Dendritic cell treated with granulocyte-macrophage colony-stimulating factor and Interleukin-4, amounts not matched to agents 40 ng/mL and 50 ng/mL, for 4 days (primary cell): ENCODE measurements around the gene RPL21.

Experiments
- H3K27ac Mint-ChIP-seq: one replicate; pipeline ENCODE4 v1.8.0; 2022; ENCODE audit warnings: mild to moderate bottlenecking, mixed read lengths
- H3K27me3 Mint-ChIP-seq: one replicate; pipeline ENCODE4 v1.8.0; 2022; ENCODE audit warnings: mild to moderate bottlenecking, mixed read lengths
- H3K36me3 Mint-ChIP-seq: one replicate; pipeline ENCODE4 v1.8.0; 2022; ENCODE audit warnings: low read depth, mixed read lengths
- H3K4me1 Mint-ChIP-seq: one replicate; pipeline ENCODE4 v1.8.0; 2022; ENCODE audit warnings: low read depth, mixed read lengths
- H3K4me3 Mint-ChIP-seq: one replicate; pipeline ENCODE4 v1.8.0; 2022; ENCODE audit warnings: mild to moderate bottlenecking, moderate library complexity, mixed read lengths
- H3K9me3 Mint-ChIP-seq: one replicate; pipeline ENCODE4 v1.8.0; 2022; ENCODE audit warnings: mixed read lengths
- intact Hi-C: fragments of 100-400 bp; cut with micrococcal nuclease; formaldehyde crosslinking; loops from one replicate; pipeline ENCODE4 v1.15.0; 2022

The RPL21 gene

GRCh38 chr13:27304099-27304498 is 52.7 kb downstream of the RPL21 start:
- H3K4me1 Mint-ChIP-seq, result peaks cover 5% of the 10 kb centered on the region
- H3K36me3 Mint-ChIP-seq, result no peaks in the 10 kb centered on the region
- H3K27me3 Mint-ChIP-seq, result no peaks in the 10 kb centered on the region
- no peak overlapping the region for H3K27ac Mint-ChIP-seq
- intact Hi-C loops, result no loop called here
- H3K9me3 Mint-ChIP-seq, result no peaks in the 10 kb centered on the region
- H3K4me3 Mint-ChIP-seq, result no peak overlapping the region

GRCh38 chr13:27304611-27305010 is 53.3 kb downstream of the RPL21 start:
- Mint-ChIP-seq H3K27ac (no peak overlapping the region), H3K27me3 (no peaks in the 10 kb centered on the region), H3K4me3 (no peak overlapping the region), H3K36me3 (no peaks in the 10 kb centered on the region), H3K9me3 (no peaks in the 10 kb centered on the region), H3K4me1 (peaks cover 5% of the 10 kb centered on the region)
- intact Hi-C loops, result no loop called here
